HL-60 (cell line): ENCODE measurements around the gene BZW2.

ENCODE experiments used
- POLR2AphosphoS5 ChIP-seq: IDR thresholded peaks from 2 replicates; pipeline ENCODE4 v1.6.1; 2012; ENCODE audit warnings: low read depth
- SPI1 ChIP-seq: IDR thresholded peaks from 2 replicates; pipeline ENCODE4 v1.6.1; 2012; ENCODE audit warnings: low read depth, mild to moderate bottlenecking, borderline replicate concordance
- TF ChIP-seq, protein P1 (sequence below): IDR thresholded peaks from one replicate; pipeline ENCODE4 v1.5.1; 2011; ENCODE audit warnings: low read length, control low read depth, inconsistent platforms; ENCODE audit not compliant: insufficient read depth

DNA sequence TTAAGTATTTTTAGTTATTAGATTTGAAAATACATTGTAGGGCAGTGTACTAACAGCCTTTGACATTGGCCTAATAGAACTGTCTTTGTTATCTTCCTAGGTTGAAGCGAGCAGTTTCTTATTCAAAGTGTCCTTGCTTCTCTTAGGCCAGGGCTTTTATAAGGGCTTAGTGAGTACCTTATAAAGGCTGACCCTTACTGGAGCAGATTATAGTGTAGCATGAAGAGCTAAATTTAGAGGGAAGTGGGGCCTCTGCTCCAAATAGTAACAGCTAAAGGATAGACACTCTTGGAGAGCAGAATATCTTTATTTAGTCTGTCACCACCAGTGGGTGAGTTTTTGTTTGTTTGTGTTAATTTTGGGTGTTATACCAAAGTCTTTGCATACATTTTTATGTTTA is 15.9 kb downstream of the BZW2 start:
- TF ChIP-seq, protein P1, sequence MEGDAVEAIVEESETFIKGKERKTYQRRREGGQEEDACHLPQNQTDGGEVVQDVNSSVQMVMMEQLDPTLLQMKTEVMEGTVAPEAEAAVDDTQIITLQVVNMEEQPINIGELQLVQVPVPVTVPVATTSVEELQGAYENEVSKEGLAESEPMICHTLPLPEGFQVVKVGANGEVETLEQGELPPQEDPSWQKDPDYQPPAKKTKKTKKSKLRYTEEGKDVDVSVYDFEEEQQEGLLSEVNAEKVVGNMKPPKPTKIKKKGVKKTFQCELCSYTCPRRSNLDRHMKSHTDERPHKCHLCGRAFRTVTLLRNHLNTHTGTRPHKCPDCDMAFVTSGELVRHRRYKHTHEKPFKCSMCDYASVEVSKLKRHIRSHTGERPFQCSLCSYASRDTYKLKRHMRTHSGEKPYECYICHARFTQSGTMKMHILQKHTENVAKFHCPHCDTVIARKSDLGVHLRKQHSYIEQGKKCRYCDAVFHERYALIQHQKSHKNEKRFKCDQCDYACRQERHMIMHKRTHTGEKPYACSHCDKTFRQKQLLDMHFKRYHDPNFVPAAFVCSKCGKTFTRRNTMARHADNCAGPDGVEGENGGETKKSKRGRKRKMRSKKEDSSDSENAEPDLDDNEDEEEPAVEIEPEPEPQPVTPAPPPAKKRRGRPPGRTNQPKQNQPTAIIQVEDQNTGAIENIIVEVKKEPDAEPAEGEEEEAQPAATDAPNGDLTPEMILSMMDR, result no peak
- TF ChIP-seq SPI1 (no peak), POLR2AphosphoS5 (no peak)
